ENCODE measurements around the gene CAMK2B.
A peak's percentile ranks its signal among the peaks of the same experiment; 100 is the strongest.

CAMK2B gene

DNA sequence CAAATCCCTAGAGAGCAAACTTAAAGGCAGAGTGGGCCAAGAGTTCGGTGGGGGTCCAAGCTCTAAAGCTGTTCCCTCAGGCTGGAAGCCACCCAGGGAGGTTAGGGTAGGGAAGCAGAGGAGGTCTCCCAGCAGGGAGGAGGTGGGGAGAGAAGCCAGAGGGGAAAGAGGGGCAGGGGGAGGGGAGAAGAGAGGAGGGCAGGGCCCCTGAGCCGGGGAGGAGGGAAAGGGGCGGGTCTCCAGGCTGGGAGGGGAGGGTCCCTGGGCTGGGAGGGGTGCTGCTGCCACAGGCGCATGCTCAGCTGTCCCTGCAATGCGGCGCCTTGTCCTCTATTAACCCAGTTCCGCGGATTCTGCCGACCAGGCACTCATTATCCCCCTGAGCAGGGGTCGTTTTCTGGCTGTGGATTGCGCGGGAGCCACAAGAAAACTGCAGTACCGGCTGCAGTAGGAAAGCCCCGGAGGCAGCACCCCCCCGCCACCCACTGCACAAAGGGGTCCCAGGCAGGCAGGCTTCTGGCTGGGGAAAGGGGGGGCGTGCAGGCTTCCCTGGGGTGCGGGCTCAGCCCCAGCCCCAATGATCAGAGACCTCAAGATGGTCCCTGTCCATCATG lies 49.3 kb downstream of the CAMK2B start:
- DNase-seq: peak in 1 of 56 donors; percentile 29

DNA sequence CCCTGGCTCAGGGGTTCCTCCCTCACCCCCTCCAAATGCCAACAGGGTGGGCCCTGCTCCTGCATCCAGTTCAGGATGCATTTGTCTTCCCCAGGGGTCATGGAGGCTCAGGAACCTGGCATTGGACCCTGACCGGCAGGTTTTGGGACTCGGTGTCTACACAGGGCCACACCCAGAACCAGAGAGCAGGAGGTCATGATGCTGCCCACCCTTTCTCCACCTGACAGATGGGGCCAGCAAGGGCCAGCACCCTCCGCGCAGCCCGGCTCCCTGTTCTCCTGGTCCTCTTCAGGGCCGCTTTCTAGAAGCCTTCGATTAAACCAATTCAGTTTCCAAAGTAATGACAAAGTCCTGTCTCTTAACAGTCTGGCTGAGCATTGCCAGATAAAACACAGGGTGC lies 50.2 kb downstream of the CAMK2B start:
- no peak for DNase-seq

DNA sequence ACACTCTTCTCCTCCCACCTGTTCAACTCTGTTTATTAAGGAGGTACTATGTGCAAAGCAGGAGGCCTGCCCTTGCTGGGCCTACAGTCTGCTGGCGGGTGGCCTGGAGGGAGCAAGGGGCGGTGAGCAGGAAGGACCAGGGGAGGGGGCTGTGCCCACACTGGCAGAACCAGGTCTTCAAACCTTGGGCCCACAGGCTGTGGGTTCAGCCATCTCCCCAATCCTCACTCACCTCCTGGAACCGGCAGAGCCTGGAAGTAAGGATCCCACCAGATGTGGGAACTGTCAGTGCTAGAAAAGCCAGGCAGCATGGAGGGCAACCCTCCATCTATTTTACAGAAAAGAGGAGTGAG lies 50.8 kb downstream of the CAMK2B start:
- DNase-seq: no peak

DNA sequence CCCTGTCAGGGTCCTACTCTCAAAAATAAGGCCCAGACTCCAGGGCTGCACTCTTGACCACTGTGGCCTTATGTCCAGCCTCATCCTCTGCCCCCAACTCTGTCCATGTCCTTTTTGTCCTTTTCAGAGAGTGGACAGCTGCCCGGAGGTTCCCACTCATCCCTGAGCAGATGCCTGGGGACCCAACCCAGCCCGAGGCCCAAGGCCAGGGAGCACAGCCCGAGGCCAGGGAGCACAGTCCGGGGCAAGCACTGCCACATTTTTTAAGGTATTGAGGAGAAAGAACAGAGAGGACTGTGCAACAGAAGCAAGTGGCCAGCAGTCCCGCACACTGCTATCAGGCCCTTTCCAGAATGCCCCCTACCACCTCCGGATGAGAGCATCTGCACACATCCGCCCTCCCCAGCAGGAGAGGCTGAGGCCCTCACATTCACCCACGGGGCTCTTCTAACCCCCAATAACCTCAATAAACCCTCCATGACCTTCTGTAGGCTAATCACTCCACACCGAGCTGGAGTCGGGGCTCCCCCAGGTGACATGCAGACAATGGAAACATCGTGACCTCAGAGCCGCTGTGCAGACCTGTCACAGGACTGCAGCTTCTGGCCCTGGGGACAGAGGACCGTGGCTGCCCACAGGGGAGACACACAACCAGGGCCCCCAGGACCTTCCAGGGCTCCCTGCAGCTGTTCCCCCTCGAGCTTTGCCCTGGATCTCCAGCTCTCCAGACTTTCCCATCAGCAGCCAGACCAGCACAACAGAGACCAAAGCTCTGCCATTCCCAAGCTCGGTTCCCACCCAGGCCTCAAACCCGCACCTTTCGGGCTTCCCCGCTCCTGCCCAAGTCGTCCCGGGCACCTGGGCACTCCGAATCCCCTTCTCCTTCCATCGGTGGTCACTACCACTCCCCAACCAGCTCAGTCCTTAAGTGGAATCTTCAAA lies 51.4 kb downstream of the CAMK2B start:
- DNase-seq: no peak

DNA sequence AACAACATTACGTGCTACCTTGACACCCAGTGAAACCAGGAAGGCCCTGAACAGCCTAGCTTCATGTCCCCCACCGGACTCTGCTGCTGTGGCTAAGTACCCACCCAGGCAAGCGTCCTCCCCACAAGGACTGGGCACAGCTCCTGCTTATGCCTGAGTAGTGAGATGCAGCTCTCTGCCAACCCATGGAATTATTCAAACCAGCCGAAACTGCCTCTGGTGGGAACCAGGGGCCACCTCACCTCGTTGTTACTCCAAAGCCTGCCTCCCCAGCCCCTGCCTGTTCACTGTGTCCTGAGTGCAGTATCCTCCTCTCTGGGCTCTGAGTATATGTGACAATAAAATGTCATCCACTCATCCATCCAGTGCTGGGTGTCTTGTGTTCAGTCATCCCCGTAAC lies 52.4 kb downstream of the CAMK2B start:
- peak in 5 of 56 donors; percentile 15 to 31 (median 24) for DNase-seq

DNA sequence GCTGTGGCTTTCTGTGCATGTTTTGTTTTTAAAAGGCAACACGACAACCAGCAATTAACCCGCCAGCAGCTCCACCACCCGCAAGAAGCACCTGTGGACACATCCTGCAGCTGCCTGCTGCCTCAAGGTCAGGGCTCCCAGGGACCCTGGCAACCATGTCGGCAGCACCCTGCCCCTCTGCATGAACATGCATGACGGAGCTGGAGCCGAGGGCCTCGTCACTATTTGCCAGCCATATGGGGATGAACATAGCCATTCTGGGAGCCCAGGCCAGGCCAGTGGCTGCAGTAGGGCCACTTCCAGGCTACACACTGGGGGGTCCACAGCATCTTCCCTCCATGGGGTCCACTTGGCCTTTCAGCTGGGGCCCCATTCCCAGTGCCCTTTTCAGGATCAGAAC lies 52.9 kb downstream of the CAMK2B start:
- DNase-seq: no peak

DNA sequence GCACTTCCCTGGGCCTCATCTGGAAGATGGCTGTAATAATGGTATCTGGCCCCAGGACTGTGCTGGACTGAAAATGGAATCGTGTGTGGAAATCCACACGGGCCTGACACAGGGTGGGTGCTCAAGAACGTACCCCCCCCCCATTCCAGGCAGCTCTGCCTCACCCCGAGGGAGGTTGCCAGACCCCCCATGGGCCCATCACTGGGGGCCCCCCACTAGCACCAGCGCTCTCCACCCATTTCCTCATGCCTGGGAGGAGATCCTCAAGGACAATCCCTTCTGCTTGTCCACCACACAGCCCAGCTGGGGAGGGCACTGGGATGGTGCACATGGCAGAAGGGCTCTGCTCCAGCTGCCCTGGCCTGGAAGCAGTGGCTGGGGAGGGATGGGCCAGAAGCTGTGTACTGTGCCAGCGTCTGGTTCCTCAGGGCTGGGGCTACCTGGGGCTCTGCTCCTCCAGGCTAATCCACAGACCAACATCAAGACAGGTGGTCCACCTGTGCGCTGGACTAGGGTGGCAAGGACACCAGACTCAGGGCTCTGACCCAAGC lies 55.4 kb downstream of the CAMK2B start:
- no peak for DNase-seq

DNA sequence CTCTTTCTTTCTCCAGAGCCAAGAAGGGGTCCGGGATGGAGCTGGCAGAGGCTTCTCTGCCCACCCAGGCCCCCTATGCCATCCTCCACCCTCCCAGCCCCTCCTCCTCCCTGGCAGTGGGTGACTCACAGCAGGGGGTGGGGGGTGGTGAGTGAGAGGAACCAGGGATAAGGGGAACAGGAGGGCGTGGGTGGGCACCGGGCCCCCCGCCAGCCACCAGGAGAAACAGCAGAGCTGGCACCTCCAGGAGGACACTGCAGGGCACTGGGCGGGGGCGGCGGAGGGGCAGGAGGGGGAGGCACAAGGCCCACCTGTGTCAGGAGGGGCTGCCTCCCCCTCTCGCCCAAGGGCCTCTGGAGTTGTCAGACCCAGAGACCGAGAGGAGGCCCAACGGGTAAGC lies 56.0 kb downstream of the CAMK2B start:
- DNase-seq: peak in 8 of 56 donors; percentile 9 to 35 (median 18)

DNA sequence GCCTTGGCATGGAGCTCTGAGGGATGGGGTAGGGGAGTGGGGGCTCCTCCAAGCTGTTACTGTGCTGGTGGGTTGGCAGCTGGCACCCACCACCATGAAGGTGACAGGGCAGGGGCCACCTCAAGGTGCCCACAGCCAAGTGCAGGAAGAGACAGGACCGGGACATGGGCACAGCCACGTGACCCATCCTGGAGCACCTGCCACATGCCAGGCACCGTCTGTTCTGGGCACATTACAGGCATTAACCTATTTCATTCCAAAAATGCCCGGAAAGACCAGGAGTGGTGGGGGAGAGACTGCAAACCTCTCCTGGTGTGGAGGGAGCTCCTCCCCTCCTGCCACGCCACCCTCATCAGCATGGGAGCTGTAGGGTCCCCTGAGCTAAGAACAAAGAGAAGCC lies 56.7 kb downstream of the CAMK2B start:
- DNase-seq: no peak

DNA sequence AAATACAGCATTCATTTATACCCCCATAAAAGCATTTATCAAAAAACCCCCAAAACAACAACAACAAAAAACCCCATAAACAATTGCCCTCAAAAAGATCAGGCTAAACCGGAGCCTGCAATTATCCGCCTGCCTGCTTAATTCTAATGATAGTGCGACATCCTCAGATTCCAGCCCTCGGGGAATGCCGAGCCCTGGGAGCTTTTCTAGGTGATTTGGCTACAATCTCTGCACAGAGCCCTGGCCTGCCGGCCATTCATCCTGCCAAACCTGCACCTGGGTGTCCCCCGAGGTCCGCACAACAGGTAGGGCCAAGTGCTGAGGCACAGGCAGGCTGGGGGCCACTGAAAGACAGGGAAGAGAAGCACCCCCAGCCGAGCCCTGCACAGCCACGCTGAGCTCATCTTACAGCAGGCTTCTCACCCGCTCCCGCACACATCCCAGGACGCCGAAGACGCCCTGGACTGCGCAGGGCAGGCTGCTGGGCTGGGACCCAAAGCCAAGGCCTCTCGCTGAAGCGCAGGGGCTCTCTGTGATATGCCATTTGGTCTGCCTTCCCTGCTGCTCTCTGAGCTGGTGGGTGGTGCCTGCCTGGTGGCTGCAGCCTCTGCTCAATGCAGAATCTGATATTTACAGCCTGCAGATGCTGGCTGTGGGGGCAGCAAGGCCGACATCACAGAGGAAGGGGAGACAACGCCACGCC lies 57.5 kb downstream of the CAMK2B start:
- DNase-seq: peak in 6 of 56 donors; percentile 24 to 68 (median 45)

DNA sequence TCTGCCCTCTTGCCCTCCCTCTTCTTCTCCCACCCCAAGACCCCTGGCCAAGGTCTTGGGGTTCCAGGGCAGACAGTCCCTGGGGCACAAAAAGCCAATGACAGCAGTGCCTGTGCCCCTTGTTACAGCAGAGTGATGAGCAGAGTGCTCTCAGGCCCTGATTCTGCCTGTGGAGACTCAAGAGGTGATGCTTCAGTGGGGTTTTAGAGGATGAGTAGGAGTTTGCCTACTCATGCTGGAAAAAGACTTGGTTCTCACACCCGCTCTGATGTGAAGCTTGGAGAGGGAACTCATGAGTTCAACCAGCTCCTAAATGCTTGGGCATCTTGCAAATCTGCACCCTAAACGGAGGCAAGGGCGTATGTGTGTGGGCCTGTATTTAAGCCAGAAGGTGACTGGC lies 58.2 kb downstream of the CAMK2B start:
- peak in 1 of 56 donors; percentile 17 for DNase-seq

DNA sequence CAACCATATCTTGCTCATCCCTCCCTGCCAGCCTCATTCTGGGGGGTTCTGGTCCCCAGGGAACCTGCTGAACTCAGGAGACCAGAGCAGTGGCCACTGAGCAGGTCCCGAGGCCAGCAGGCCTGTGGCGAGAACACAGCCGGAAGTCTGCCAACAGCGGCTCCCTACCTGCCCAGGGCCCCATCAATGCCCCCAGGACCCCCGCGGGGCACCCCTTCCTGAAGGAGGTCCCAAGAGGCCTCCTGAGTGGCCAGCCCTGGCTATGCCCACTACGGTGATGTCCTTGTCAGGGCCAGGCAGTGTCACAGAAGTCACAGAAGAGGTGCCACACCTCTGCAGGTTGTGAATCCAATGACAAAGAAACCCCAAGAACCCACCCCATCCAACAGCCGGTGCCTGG lies 58.9 kb downstream of the CAMK2B start:
- no peak for DNase-seq

DNA sequence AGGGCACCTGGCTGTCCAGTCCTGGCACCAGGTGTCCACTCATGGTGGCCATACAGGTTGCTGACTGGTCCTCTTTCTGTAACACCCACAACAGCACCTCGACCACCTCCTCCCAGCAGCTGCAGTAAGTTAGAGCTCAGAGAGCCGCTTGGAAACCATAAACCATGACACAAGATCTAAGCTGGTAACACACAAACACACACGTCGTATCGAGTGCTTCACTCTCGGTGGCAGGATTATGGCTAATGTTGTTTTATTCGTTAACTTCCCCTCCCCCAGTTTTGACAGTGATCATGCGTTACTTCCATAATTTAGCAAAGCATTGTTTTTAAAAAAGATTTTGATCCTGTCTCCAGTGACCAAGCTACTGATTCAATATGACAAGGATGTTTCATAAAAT lies 59.7 kb downstream of the CAMK2B start:
- no peak for DNase-seq

DNA sequence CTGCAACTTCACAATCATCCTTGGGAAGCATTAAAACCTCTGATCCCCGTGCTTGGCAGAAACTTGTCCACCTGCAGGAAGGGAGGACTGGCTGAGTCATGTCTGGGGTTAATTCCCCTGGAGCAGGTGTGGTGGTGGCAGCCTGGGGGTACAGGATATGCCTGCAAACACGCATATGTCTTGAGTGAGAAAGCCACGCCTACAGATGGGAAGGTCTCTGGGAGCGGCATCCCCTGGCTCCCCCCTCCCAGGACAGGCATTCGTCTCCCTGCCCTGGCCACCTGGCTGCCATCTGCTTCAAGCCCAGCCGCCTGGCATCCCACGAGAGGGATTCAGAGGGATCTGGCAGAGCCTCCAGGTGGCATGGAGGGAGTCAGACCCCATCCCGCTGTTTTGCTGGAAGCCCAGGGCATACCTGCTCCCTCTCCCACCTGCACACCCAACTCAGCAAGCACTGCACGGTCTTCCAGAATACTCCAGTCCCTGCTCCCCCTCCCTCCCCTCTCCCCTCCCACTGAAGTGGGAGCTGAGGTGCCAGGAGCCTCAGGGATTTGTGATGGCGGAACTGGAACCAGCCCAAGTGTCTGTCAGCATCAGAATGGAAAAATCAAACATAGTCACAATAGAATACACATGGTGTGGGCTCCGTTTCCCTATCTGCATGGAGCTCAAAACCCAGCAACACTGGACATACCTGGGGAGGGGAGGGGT lies 61.0 kb downstream of the CAMK2B start:
- peak in 5 of 56 donors; percentile 13 to 47 (median 25) for DNase-seq

DNA sequence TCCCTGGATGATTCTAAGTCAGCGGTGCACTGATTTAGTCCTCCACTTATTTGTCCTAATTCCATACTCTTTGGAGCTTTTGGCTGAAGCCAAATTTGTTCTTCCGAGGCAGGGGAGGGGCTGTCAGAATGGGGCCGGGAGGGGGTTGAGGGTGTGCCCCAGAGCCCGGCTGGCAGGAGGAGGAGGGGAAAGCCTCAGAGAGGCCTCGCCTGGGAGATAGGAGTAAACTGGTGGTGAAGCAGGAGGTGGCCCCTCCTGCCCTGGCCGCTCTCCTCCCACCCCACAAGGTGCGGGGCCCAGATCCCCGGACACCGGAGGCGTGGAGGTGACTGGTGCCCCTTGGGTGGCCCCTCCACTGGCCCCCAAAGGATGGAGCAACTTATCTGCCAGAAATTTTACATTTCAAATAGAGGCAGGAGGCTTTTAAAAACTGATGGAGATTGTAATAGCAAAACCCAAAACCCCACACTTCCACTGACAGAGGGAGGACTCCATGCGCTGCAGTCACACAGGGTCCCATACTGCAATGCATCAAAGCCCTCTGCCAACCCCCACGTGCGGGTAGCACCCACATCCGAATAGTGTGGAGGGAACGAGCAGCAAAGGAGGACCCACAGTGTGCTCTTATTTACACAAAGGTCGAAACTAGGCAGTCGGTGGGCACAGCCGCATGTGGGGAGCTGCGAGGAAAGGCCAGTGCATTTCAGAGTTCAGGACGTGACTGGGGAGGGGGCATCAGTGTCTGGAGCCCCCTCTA lies 61.9 kb downstream of the CAMK2B start:
- DNase-seq: no peak

DNA sequence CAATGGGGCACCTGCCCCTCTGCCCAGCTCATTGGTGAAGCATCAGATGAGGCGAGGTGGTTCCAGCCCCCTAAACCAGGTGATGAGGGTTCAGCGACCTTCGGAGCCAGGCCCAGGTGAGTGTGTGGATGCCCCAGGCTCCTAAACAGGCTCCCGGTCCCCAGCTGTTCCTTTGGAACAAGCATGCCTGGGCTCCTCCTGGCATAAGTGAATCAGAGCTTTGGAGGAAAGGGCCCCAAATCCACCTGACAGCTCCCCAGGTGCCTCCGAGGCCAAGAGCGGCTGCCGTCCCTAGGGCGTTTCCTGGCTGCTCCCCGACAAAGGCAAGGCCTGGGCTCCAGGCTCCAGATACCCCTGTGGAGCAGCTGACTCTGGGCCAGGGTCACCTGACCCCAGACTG lies 63.4 kb downstream of the CAMK2B start:
- no peak for DNase-seq

DNA sequence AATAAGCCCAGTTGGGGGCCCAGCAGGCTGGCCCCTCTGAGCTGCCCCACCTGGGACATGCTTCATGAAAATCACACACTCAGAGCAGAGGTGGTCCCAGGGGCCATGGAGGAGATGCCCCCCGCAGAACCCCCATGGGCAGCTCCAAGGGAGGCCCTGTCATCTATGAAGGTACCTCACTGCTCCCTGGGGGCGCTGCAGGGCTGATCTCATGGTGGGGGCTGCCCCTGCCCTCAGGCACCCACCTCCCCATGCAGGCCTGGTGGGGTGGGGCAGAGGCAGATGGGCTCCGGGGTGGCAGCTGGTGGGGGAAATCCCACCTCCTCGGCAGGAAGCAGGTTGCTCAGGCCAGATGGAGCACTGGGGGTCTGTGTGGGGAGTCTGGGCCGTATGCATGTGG lies 64.2 kb downstream of the CAMK2B start:
- no peak for DNase-seq

DNA sequence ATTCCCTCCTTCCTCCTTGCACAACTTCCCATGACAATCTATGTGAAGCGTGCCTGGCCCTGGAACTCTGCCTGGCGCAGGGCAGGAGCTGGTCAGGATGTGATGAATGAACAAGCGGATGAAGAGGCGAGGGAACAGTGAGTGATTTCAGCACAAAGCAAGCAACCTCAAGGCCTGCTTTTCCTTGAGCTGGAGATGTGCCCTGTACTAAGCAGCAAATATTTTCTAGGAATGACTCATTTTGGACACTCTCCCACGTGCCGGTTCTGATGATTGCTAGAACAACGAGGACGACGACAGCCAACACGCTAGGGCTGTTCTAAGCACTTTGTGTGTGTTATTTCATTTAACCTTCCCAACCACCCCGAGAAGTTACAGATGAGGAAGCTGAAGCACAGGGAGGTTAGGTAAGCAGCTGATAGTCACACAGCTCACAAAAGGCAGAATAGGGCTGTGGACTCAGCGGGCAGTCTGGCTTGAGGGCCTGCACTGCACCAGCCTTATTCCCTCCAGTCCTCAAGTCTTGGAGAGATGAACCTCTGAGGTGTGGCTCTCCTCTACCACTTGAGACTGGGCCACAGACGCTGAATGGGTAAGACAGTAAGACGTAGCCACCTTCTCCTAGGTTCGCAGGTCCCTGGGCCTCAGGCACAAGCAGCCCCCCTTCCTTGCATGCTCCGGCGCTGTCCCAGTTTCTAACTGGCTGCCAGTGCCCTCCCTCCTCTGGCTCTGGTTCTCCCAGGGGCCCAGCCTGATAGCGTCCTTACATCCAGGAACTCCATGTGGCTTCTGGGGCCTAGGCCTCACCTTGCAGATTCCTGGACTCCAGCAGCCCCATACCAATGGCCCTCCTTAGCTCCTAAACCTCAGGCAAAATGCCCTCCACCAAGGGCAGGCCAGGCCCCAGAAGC lies 65.6 kb downstream of the CAMK2B start:
- DNase-seq: peak in 22 of 56 donors; percentile 21 to 65 (median 36)

DNA sequence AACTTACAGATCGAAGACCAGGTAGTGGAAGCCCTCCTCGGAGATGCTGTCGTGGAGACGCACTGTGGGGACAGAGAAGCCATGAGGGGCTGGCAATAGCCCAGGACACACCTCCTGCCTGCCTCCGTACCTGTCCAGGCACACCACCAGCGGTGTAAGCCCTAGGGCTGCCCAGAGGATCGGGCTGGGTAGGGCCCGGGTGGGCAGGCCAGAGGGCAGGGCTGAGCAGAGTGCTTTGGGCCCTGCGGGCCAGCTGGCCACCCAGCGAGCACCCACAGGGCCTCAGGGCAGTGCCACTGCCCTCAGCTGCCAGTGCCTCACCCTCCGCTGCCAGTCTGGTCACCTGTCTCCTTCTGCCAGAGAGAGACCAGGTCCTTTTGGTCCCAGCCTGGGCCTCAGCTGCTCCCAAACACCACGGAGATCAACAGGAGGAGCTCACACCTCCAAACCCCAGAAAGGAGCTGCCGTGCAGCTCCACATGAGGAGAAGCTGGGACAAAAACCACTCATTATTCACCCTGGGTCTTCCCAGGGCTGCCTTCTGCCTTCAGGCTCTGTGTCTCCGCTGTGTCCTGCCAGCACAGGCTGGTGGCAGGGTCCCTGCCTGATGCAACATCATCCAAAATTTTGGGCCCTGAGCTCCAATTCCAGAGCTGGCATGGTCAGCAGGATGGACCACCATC lies 66.4 kb downstream of the CAMK2B start:
- DNase-seq: peak in 1 of 56 donors; percentile 37

Data from amygdala (tissue), 56 donors.